ENCODE data around the gene DPRX. TPM values are rescaled to one million over a fixed set of nuclear protein-coding genes. Genes with fewer than 3 reads are reported as not detected.

Gene DPRX
- total and polyA plus RNA-seq, 2 donors (not counting 3 experiments of a cell fraction or from before 2014, with no cell fraction given), result not detected

- ChIA-PET POLR2A (no interaction called here), CTCF (no interaction called here)
- Histone ChIP-seq H3K9ac (replicated peaks; ENCODE audit: extremely low read depth, insufficient read depth, low read length) (no peak overlapping the region), H3K27ac (ENCODE audit: insufficient read depth, low read depth, low read length) (no peak overlapping the region), H3K4me2 (ENCODE audit: insufficient read depth, low read length) (no peak overlapping the region), H3K9me1 (replicated peaks; ENCODE audit: control insufficient read depth, extremely low read depth, insufficient read depth, low read length) (no peaks in the 10 kb centered on the region), H3K27me3 (ENCODE audit: control insufficient read depth in 2 of 2, insufficient read depth in 2 of 2, low read length in 2 of 2) (no peaks in the 10 kb centered on the region), H3K4me1 (ENCODE audit: control insufficient read depth, extremely low read depth, insufficient read depth, low read length) (no peaks in the 10 kb centered on the region), H3K36me3 (ENCODE audit: control insufficient read depth in 2 of 2, extremely low read depth in 1 of 2, insufficient read depth in 2 of 2, low read length in 2 of 2) (no peaks in the 10 kb centered on the region), H3K4me3 (replicated peaks in 1 of 3; ENCODE audit: insufficient read depth in 1 of 3, low read depth in 1 of 3, low read length in 3 of 3) (no peak overlapping the region), H3K79me2 (ENCODE audit: control insufficient read depth, insufficient read depth, low read length) (no peaks in the 10 kb centered on the region), H2AFZ (ENCODE audit: low read depth, low read length) (no peak overlapping the region), H3K9me3 (replicated peaks; ENCODE audit: control insufficient read depth, insufficient read depth, low read length) (peaks cover 2% of the 10 kb centered on the region), H4K20me1 (replicated peaks; ENCODE audit: control insufficient read depth, extremely low read depth, insufficient read depth, low read length) (no peaks in the 10 kb centered on the region)
- dilution Hi-C loops (cut with MboI; ENCODE audit: extremely low pct_ligation_motif_present, low sequenced_read_pairs) (no loop called here), intact Hi-C loops (cut with micrococcal nuclease) (no loop called here)
- TF ChIP-seq MAX (IDR thresholded peaks at IDR 0.05; ENCODE audit: insufficient read depth, insufficient read length) (no peak), CTCF (IDR thresholded peaks at IDR 0.05; ENCODE audit: extremely low read depth in 1 of 2, insufficient read depth in 1 of 2, low read depth in 1 of 2, low read length in 2 of 2) (no peak), MYC (IDR thresholded peaks at IDR 0.05; ENCODE audit: low read depth, low read length) (no peak), EZH2 (IDR thresholded peaks at IDR 0.05; ENCODE audit: borderline replicate concordance, low read depth, low read length, severe bottlenecking) (no peak), JUN (IDR thresholded peaks at IDR 0.05; ENCODE audit: borderline replicate concordance, insufficient read depth, insufficient read length, low read depth) (no peak), POLR2A (IDR thresholded peaks at IDR 0.05; ENCODE audit: low read depth, low read length) (no peak), POLR2AphosphoS5 (IDR thresholded peaks at IDR 0.05; ENCODE audit: insufficient read depth, low read depth, low read length) (no peak), FOS (IDR thresholded peaks at IDR 0.05; ENCODE audit: borderline replicate concordance, insufficient read depth, low read length) (no peak), GATA2 (IDR thresholded peaks at IDR 0.05; ENCODE audit: insufficient read depth, insufficient read length, low read depth, low read length) (no peak)
- DNase-seq (ENCODE audit: low read depth, low spot score) (no peak), FAIRE-seq (no peak)
- BruUV-seq (replicated peaks), result no TSS peak
Observed at GRCh38 chr19:53626486-53626885, 5.3 kb upstream of the DPRX start.

Measured in endothelial cell of umbilical vein (primary cell).